HG03108 (cell line): ENCODE data around the gene TBC1D14.
"Not testable (repeated sequence)": the region's sequence is repeated elsewhere in the genome, so short reads cannot be mapped to it uniquely, and the experiment has no call there.

ENCODE experiments used
- ATAC-seq: cut with Tn5 transposase; IDR thresholded peaks from one replicate; pipeline ENCODE4 v1.9.1; 2021; ENCODE audit warnings: moderate library complexity; ENCODE audit not compliant: unreplicated experiment

Gene TBC1D14

DNA sequence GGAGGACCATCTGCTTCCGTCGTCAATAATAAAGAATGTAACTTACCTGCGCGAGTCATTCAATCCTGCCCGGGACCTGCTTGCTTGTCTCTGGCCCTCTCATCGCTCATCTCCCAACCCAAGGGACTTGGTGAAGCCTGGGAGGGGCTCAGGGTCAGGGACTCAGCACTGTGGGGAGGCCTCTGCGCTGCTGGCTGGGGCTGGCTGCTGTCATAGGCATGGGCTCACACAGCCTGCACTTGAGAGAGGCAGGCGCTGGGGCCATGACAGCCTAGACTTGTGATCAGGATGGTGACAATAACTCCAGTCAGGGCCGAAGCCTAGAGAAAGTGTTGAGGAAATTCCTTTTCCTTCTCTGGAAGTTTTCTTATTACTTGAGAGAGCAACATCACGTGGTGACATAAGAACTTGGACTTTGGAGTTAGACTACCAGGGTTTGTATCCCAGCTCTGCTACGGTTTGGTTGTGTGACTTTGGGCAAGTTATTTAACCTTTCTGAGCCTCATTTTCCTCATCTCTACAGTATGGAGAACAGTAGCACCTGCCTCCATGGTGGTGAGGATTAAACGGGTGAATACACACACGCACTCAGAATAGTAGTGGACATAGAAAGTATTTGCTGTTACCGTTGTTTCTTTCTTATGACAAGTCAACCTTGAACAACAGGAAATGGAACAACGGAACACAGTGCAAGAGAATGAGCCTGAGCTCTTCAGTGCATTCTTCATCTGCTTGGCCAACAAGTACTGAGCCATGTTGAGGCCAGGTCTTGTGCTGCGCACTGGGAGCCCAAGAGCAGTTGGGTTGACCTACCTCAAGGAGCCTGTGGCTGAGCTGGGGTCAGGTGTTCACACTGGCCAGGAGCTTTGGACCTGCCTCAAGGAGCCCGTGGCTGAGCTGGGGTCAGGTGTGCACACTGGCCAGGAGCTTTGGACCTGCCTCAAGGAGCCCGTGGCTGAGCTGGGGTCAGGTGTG is 60.5 kb downstream of the TBC1D14 start:
- peak; percentile 63 for ATAC-seq

- ATAC-seq = no peak
Measured at GRCh38 chr4:6971536-6972374, 62.1 kb downstream of the TBC1D14 start.

GRCh38 chr4:6972375-6972650 is 62.7 kb downstream of the TBC1D14 start:
- ATAC-seq = no peak

- no peak for ATAC-seq
Measured at GRCh38 chr4:6972911-6973310, 63.3 kb downstream of the TBC1D14 start.

- peak; percentile 71 for ATAC-seq
Measured at GRCh38 chr4:6974138-6974848, 64.7 kb downstream of the TBC1D14 start.

DNA sequence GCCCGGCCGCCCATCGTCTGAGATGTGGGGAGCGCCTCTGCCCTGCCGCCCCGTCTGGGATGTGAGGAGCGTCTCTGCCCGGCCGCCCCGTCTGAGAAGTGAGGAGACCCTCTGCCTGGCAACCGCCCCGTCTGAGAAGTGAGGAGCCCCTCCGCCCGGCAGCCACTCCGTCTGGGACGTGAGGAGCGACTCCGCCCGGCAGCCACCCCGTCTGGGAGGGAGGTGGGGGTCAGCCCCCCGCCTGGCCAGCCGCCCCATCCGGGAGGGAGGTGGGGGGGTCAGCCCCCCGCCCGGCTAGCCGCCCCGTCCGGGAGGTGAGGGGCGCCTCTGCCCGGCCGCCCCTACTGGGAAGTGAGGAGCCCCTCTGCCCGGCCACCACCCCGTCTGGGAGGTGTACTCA is 68.2 kb downstream of the TBC1D14 start:
- not testable (repeated sequence) for ATAC-seq

- ATAC-seq = no peak
Measured at GRCh38 chr4:6983544-6984142, 74.0 kb downstream of the TBC1D14 start.

- no peak for ATAC-seq
Measured at GRCh38 chr4:6984612-6985425, 75.2 kb downstream of the TBC1D14 start.

- ATAC-seq = peak; percentile 22
Measured at GRCh38 chr4:6986072-6986780, 76.6 kb downstream of the TBC1D14 start.

GRCh38 chr4:6986781-6987587 is 77.4 kb downstream of the TBC1D14 start:
- ATAC-seq = peak; percentile 61

DNA sequence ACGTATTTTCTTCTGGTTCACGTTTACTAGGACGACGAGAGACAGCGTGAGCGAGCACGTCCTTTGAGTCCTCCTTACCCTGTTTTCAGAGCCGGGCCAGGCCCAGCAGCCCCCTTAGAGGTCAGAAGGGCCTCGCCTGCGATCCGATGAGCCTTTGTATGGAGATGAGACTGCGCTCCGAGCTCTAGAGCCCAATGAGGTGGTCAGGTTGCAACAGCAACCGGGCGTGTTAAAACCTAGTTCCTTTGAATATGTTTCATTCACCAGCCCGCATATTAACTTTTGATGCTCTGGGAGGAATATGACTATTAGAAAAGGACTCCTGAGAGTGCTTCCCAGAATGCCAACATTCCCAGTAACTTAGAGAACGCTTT is 77.9 kb downstream of the TBC1D14 start:
- no peak for ATAC-seq

GRCh38 chr4:6988016-6988715 is 78.5 kb downstream of the TBC1D14 start:
- no peak for ATAC-seq

GRCh38 chr4:6989331-6989923 is 79.8 kb downstream of the TBC1D14 start:
- no peak for ATAC-seq

- no peak for ATAC-seq
Measured at GRCh38 chr4:6990661-6991060, 81.0 kb downstream of the TBC1D14 start.

- ATAC-seq = no peak
Measured at GRCh38 chr4:6991249-6991648, 81.6 kb downstream of the TBC1D14 start.

DNA sequence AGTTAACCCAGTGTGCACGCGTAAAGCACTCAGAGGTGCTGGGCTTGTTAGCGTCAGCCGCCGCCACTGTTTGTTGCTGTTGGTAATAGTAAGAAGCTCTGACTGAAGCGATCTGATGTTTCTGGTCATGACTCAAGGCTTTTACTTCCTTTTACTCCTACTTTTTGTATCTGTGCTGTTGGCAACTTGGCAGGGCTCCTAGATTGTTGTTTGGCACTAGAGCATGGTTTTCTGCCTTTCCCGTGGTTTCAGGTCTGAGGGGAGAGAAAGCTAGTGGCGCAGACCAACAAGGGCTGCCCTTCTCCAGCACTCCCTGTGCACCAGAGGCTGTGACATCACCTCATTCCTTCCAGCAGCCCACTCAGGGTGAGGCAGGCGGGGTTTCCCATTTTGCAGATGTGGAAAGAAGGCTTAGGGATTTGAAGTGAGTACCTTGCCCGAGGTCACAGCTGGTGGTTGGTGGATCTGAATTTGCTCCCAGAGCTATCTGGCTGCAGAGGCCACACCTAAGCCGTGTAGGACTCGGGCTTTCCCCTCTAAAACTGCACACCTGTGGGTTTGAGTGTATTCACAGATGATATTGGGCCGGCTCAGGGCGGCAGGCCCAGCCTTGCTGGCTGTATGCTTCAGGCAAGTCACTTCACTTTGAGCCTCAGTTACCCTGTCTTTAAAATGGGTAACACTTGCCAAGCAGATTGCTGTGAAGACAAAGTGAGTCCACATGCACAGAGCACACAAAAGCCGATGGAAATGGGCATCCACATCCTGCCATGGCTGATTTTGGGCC is 82.3 kb downstream of the TBC1D14 start:
- ATAC-seq = no peak
